ENCODE results near the gene LAMA2. TPM values are rescaled to one million over a fixed set of nuclear protein-coding genes. Genes with fewer than 3 reads are reported as not detected.

The LAMA2 gene
- total RNA-seq, 1 donor from 2014 or later, result 0.17 TPM

GRCh38 chr6:128899341-128900050 lies 16.6 kb downstream of the LAMA2 start:
- DNase-seq, result no peak

- no peak for DNase-seq
Measured at GRCh38 chr6:128903715-128904114, 20.8 kb downstream of the LAMA2 start.

GRCh38 chr6:128914051-128914450 lies 31.1 kb downstream of the LAMA2 start:
- no peak for DNase-seq

GRCh38 chr6:128918886-128919285 lies 35.9 kb downstream of the LAMA2 start:
- DNase-seq, result no peak

GRCh38 chr6:128919412-128920180 lies 36.7 kb downstream of the LAMA2 start:
- no peak for DNase-seq

GRCh38 chr6:128925765-128926164 lies 42.8 kb downstream of the LAMA2 start:
- DNase-seq, result no peak

- DNase-seq, result no peak
Measured at GRCh38 chr6:128929869-128930268, 46.9 kb downstream of the LAMA2 start.

GRCh38 chr6:128930321-128930720 lies 47.4 kb downstream of the LAMA2 start:
- DNase-seq, result no peak

- DNase-seq, result no peak
Measured at GRCh38 chr6:128932061-128932460, 49.1 kb downstream of the LAMA2 start.

- no peak for DNase-seq
Measured at GRCh38 chr6:128950864-128951263, 67.9 kb downstream of the LAMA2 start.

GRCh38 chr6:128952902-128953301 lies 70.0 kb downstream of the LAMA2 start:
- DNase-seq, result no peak

- DNase-seq, result no peak
Measured at GRCh38 chr6:128954308-128955043, 71.5 kb downstream of the LAMA2 start.

GRCh38 chr6:128963561-128963960 lies 80.6 kb downstream of the LAMA2 start:
- DNase-seq, result peak; percentile 3

- DNase-seq, result peak; percentile 59
Measured at GRCh38 chr6:128964233-128964755, 81.4 kb downstream of the LAMA2 start.

- DNase-seq, result no peak
Measured at GRCh38 chr6:128964771-128965170, 81.8 kb downstream of the LAMA2 start.

- no peak for DNase-seq
Measured at GRCh38 chr6:128966934-128967333, 84.0 kb downstream of the LAMA2 start.

GRCh38 chr6:128979071-128979470 lies 96.1 kb downstream of the LAMA2 start:
- DNase-seq, result no peak

GRCh38 chr6:128981716-128982115 lies 98.8 kb downstream of the LAMA2 start:
- no peak for DNase-seq

GRCh38 chr6:128990360-128990759 lies 107.4 kb downstream of the LAMA2 start:
- no peak for DNase-seq

- DNase-seq, result no peak
Measured at GRCh38 chr6:128990915-128991314, 108.0 kb downstream of the LAMA2 start.

GRCh38 chr6:128993166-128993565 lies 110.2 kb downstream of the LAMA2 start:
- DNase-seq, result no peak

- no peak for DNase-seq
Measured at GRCh38 chr6:128997880-128998279, 114.9 kb downstream of the LAMA2 start.
